Astrocyte (in vitro differentiated cells and primary cell): ENCODE data around the gene HOXB6. TPM values are rescaled to one million over a fixed set of nuclear protein-coding genes. Genes with fewer than 3 reads are reported as not detected.

Experiments
- DNase-seq: peaks from one replicate; pipeline ENCODE4 v3.0.0-alpha.2; 2010; ENCODE audit warnings: low read depth
- FAIRE-seq: peaks from 2 replicates; lab custom pipeline; 2011; peaks lifted over from hg19 to GRCh38; lab: Jason Lieb, UNC
- H2AFZ ChIP-seq: 2 replicates; pipeline ENCODE4 v1.6.0; 2012; ENCODE audit warnings: low read depth, low read length, inconsistent platforms
- H3K27ac ChIP-seq: 2 replicates; pipeline ENCODE4 v1.5.1; 2011; ENCODE audit warnings: low read depth, low read length, inconsistent platforms
- H3K27me3 ChIP-seq: 2 replicates; pipeline ENCODE4 v1.6.0; 2011; ENCODE audit warnings: low read length, inconsistent platforms; ENCODE audit not compliant: insufficient read depth
- H3K36me3 ChIP-seq: 2 replicates; pipeline ENCODE4 v1.5.1; 2011; ENCODE audit warnings: low read length, inconsistent platforms; ENCODE audit not compliant: insufficient read depth
- H3K4me1 ChIP-seq: 2 replicates; pipeline ENCODE4 v1.5.1; 2011; ENCODE audit warnings: low read length, inconsistent platforms; ENCODE audit not compliant: insufficient read depth
- H3K4me2 ChIP-seq: 2 replicates; pipeline ENCODE4 v1.6.0; 2012; ENCODE audit warnings: low read length, inconsistent platforms
- H3K4me3 ChIP-seq: 2 replicates; pipeline ENCODE4 v1.5.1; 2011; ENCODE audit warnings: low read depth, mild to moderate bottlenecking, low read length, inconsistent platforms; ENCODE audit not compliant: insufficient read depth
- H3K79me2 ChIP-seq: 2 replicates; pipeline ENCODE4 v1.6.0; 2012; ENCODE audit warnings: mild to moderate bottlenecking, low read length, inconsistent platforms; ENCODE audit not compliant: insufficient read depth
- H3K9ac ChIP-seq: 2 replicates; pipeline ENCODE4 v1.6.0; 2012; ENCODE audit warnings: mild to moderate bottlenecking, low read length, inconsistent platforms
- H3K9me3 ChIP-seq: 2 replicates; pipeline ENCODE4 v1.5.1; 2012; ENCODE audit warnings: low read depth, mild to moderate bottlenecking, low read length, inconsistent platforms; ENCODE audit not compliant: insufficient read depth
- H4K20me1 ChIP-seq: 2 replicates; pipeline ENCODE4 v1.6.0; 2012; ENCODE audit warnings: low read length, inconsistent platforms; ENCODE audit not compliant: insufficient read depth
- H3K27ac Mint-ChIP-seq: one replicate; pipeline ENCODE4 v1.8.0; 2021; ENCODE audit warnings: mild to moderate bottlenecking, mixed read lengths; ENCODE audit not compliant: unreplicated experiment
- H3K27me3 Mint-ChIP-seq: one replicate; pipeline ENCODE4 v1.8.0; 2021; ENCODE audit warnings: low read depth, mixed read lengths; ENCODE audit not compliant: unreplicated experiment
- H3K36me3 Mint-ChIP-seq: one replicate; pipeline ENCODE4 v1.8.0; 2021; ENCODE audit warnings: low read depth, mixed read lengths; ENCODE audit not compliant: unreplicated experiment
- H3K4me1 Mint-ChIP-seq: one replicate; pipeline ENCODE4 v1.8.0; 2021; ENCODE audit warnings: low read depth, mixed read lengths; ENCODE audit not compliant: unreplicated experiment
- H3K4me3 Mint-ChIP-seq: one replicate; pipeline ENCODE4 v1.8.0; 2021; ENCODE audit warnings: mild to moderate bottlenecking, moderate library complexity, mixed read lengths; ENCODE audit not compliant: unreplicated experiment
- H3K9me3 Mint-ChIP-seq: one replicate; pipeline ENCODE4 v1.8.0; 2021; ENCODE audit warnings: mild to moderate bottlenecking, mixed read lengths; ENCODE audit not compliant: unreplicated experiment
- EZH2 ChIP-seq: IDR thresholded peaks from 2 replicates; pipeline ENCODE4 v1.6.1; 2012; ENCODE audit warnings: mild to moderate bottlenecking, low read length, inconsistent platforms; ENCODE audit not compliant: insufficient read depth
- total RNA-seq: library from RNA; stranded (reverse); gene quantifications from 2 replicates; pipeline ENCODE4 v1.2.1, GENCODE V29; 2021
- TF ChIP-seq, protein P1 (sequence below): IDR thresholded peaks from 2 replicates; pipeline ENCODE4 v1.5.1; 2011; ENCODE audit warnings: low read depth, mild to moderate bottlenecking, inconsistent platforms, low read length, moderate library complexity; ENCODE audit not compliant: insufficient read depth

Gene HOXB6
- total RNA-seq, 1 donor from 2014 or later, result not detected

DNA sequence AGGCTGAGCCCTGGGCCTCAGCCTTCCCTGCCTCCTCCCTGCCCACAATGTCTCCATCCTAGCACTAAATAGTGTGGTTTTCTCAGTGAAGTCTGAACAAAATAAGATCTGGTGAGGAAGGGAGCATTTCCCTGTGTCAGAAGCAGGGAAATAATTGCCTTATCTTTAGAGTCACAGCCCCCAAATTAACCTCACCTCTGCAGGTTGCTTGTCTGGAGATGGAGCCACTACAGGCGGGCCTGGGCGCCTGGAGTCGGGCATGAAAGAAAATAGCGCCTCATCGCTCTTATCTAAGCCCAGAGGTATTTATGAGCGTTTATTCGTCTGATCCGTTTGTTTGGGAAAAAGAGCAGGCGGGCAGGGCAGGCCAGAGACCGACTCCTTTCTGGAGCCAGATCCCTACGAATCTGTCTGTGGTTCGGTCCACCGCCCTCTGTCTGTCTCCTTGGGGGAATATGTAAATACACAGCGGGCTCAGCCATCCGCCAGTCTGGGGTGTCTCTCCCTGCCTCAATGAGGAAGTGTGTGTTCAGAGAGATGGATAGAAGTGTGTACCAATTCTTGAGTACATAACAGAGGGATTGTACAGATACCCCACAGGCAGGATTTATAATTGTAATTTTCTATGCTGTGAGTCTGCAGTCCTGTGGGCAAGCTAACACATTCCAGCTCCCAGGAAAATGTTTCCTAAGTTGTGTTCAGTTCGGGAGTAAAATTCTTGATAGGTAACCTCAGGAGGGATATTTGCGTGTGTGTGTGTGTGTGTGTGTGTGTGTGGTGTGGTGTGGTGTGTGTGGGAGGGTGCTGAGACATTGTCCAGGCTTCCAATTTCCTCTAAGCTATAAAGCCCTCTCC, 4.3 kb downstream of the HOXB6 start:
- Mint-ChIP-seq H3K27me3 (peaks cover 94% of the 10 kb centered on the region), H3K36me3 (no peaks in the 10 kb centered on the region), H3K27ac (no peak overlapping the region), H3K4me1 (no peaks in the 10 kb centered on the region), H3K9me3 (peaks cover 51% of the 10 kb centered on the region), H3K4me3 (no peak overlapping the region)
- FAIRE-seq (no peak), DNase-seq (no peak)
- H3K27ac ChIP-seq, result no peak overlapping the region
- no peak overlapping the region for H3K4me2 ChIP-seq
- no peaks in the 10 kb centered on the region for H3K36me3 ChIP-seq
- H3K4me1 ChIP-seq, result peaks cover 9% of the 10 kb centered on the region
- TF ChIP-seq, protein P1, sequence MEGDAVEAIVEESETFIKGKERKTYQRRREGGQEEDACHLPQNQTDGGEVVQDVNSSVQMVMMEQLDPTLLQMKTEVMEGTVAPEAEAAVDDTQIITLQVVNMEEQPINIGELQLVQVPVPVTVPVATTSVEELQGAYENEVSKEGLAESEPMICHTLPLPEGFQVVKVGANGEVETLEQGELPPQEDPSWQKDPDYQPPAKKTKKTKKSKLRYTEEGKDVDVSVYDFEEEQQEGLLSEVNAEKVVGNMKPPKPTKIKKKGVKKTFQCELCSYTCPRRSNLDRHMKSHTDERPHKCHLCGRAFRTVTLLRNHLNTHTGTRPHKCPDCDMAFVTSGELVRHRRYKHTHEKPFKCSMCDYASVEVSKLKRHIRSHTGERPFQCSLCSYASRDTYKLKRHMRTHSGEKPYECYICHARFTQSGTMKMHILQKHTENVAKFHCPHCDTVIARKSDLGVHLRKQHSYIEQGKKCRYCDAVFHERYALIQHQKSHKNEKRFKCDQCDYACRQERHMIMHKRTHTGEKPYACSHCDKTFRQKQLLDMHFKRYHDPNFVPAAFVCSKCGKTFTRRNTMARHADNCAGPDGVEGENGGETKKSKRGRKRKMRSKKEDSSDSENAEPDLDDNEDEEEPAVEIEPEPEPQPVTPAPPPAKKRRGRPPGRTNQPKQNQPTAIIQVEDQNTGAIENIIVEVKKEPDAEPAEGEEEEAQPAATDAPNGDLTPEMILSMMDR, result no peak
- no peak for TF ChIP-seq EZH2
- no peak overlapping the region for H3K9ac ChIP-seq
- H4K20me1 ChIP-seq, result peaks cover 30% of the 10 kb centered on the region
- no peak overlapping the region for H2AFZ ChIP-seq
- H3K27me3 ChIP-seq, result peaks cover 98% of the 10 kb centered on the region
- no peak overlapping the region for H3K4me3 ChIP-seq
- no peaks in the 10 kb centered on the region for H3K79me2 ChIP-seq
- H3K9me3 ChIP-seq, result no peaks in the 10 kb centered on the region

DNA sequence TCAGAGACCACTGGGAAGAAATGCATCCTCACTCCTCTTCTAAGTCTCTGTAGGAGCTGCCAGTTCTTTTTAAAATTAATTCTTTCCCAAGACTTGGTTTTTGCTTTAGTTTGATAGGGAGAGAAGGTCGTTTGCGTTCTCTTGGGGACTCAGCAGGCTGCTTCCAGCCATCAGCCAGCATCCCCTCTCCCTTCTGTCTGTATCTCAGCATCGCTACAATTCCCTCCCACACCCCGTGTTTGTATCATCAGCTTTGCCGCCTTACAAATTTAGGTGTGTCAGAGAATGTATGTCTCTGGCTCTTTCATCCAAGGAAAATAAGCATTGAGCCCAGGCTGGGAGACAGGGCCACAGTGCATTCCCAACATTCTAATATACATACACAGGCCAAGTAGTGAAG, 5.4 kb downstream of the HOXB6 start:
- Mint-ChIP-seq H3K27me3 (peaks cover 94% of the 10 kb centered on the region), H3K9me3 (peaks cover 51% of the 10 kb centered on the region), H3K4me1 (no peaks in the 10 kb centered on the region), H3K36me3 (no peaks in the 10 kb centered on the region), H3K4me3 (no peak overlapping the region), H3K27ac (no peak overlapping the region)
- Histone ChIP-seq H3K9me3 (no peaks in the 10 kb centered on the region), H2AFZ (no peak overlapping the region), H3K27ac (no peak overlapping the region), H3K4me1 (peaks cover 14% of the 10 kb centered on the region), H4K20me1 (peaks cover 26% of the 10 kb centered on the region), H3K9ac (no peak overlapping the region), H3K4me3 (no peak overlapping the region), H3K79me2 (no peaks in the 10 kb centered on the region), H3K4me2 (no peak overlapping the region), H3K36me3 (no peaks in the 10 kb centered on the region), H3K27me3 (peaks cover 98% of the 10 kb centered on the region)
- FAIRE-seq, result no peak
- TF ChIP-seq, protein P1, result no peak
- TF ChIP-seq EZH2, result no peak
- no peak for DNase-seq

DNA sequence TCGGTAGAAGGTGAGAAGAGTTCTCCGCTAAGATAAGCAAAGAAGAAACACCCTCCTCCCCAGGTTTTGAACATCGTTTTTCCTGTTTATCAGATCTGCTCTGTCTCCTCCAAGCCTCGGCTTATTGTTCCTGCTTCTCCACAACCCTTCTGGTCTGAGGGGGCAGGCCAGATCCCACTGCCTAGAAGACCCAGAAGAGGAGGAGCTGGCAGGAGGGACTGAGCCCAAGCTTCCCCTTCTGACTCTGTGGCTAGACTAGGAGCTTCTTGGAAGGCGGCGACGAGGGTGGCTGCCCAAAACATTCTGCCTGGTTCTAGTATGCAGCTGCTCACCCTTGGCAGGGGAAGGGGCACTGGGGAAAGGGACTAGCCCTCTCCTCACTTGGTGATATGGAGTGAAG, 6.0 kb downstream of the HOXB6 start:
- Mint-ChIP-seq H3K9me3 (peaks cover 50% of the 10 kb centered on the region), H3K27ac (no peak overlapping the region), H3K4me3 (no peak overlapping the region), H3K4me1 (no peaks in the 10 kb centered on the region), H3K36me3 (no peaks in the 10 kb centered on the region), H3K27me3 (peaks cover 95% of the 10 kb centered on the region)
- H3K9ac ChIP-seq, result no peak overlapping the region
- TF ChIP-seq, protein P1, result no peak
- no peaks in the 10 kb centered on the region for H3K9me3 ChIP-seq
- FAIRE-seq, result no peak
- H3K4me1 ChIP-seq, result peaks cover 18% of the 10 kb centered on the region
- no peak for DNase-seq
- H3K27ac ChIP-seq, result no peak overlapping the region
- H3K27me3 ChIP-seq, result peaks cover 96% of the 10 kb centered on the region
- H2AFZ ChIP-seq, result no peak overlapping the region
- peak overlapping the region; percentile 84 for H3K4me2 ChIP-seq
- H3K36me3 ChIP-seq, result no peaks in the 10 kb centered on the region
- H4K20me1 ChIP-seq, result peaks cover 26% of the 10 kb centered on the region
- no peaks in the 10 kb centered on the region for H3K79me2 ChIP-seq
- no peak overlapping the region for H3K4me3 ChIP-seq
